Epithelial cell of proximal tubule (primary cell): ENCODE results near the gene OPN1SW. TPM values are rescaled to one million over a fixed set of nuclear protein-coding genes. Genes with fewer than 3 reads are reported as not detected.

Source experiments
- DNase-seq: peaks from one replicate; pipeline ENCODE4 v3.0.0-alpha.2; 2011; ENCODE audit warnings: low read depth
- H3K4me3 ChIP-seq: 2 replicates; pipeline ENCODE4 v1.5.1; 2011; ENCODE audit warnings: low read depth, mild to moderate bottlenecking, low read length
- total RNA-seq: library from RNA; depleted of rRNA; stranded (reverse); fragments of >200 nt; gene quantifications from 2 replicates; pipeline ENCODE4 v1.2.3, GENCODE V29; 2015
- TF ChIP-seq, protein P1 (sequence below): conservative IDR thresholded peaks from 2 replicates; pipeline ENCODE4 v1.5.1; 2012; ENCODE audit warnings: low read depth, mild to moderate bottlenecking, low read length

OPN1SW gene
- total RNA-seq, 1 donor from 2014 or later, result not detected

DNA sequence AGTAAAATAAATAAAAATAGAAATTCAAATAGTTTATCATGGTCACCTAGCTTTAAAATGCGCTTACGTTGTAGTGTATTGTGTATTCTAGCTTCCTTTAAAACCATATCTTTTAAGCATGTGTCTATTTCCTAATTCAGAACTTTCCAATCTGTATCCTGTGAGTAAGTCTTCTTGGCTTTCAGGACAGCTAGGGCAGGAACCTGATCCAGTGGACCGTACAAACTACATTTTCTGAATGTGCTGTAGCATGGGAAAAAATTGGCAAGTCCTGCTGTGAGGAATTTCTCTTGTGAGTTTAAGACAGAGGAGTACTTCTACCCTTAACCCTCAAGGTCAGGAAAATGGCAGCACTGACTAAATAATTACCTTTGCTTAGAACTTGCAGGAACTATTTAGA lies 12.1 kb downstream of the OPN1SW start:
- TF ChIP-seq, protein P1, sequence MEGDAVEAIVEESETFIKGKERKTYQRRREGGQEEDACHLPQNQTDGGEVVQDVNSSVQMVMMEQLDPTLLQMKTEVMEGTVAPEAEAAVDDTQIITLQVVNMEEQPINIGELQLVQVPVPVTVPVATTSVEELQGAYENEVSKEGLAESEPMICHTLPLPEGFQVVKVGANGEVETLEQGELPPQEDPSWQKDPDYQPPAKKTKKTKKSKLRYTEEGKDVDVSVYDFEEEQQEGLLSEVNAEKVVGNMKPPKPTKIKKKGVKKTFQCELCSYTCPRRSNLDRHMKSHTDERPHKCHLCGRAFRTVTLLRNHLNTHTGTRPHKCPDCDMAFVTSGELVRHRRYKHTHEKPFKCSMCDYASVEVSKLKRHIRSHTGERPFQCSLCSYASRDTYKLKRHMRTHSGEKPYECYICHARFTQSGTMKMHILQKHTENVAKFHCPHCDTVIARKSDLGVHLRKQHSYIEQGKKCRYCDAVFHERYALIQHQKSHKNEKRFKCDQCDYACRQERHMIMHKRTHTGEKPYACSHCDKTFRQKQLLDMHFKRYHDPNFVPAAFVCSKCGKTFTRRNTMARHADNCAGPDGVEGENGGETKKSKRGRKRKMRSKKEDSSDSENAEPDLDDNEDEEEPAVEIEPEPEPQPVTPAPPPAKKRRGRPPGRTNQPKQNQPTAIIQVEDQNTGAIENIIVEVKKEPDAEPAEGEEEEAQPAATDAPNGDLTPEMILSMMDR, result no peak
- DNase-seq, result peak; percentile 93
- H3K4me3 ChIP-seq, result no peak overlapping the region

DNA sequence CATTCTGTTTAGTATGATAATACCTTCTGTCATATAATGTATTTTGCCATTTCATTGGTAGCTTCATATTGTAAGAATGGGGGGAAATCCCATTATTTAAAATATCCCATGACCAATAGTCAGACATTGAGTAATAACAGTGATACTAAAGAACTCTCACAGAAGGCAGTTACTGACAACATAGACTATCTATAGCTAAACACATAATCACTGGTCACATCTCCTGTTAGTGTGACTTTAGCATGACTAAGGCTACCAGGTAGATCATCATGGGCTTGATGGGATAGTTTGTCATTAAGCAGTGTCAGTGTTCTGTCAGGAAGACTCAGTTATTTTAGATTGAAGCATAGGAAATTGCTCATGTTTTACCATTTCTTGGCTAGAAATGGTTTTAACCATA lies 16.4 kb downstream of the OPN1SW start:
- DNase-seq, result no peak
- no peak overlapping the region for H3K4me3 ChIP-seq
- TF ChIP-seq, protein P1, result no peak

DNA sequence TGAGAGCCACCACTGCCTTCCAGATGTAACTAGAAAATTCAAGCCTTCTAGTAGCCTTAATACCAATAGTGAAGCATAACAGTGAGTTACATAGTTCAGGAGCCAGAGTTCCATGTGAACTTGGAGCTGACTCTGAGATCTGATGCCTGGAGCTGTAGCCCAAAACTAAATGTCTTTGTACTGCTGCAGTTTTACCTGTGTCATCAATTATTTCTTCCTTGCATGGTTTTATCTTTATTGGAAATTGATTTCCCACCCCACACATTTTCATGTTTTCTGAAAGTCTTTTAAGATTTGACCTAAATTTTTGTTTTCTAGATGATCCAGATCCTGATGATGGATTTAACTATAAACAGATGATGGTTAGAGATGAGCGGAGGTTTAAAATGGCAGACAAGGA lies 17.0 kb downstream of the OPN1SW start:
- TF ChIP-seq, protein P1, result no peak
- DNase-seq, result no peak
- no peak overlapping the region for H3K4me3 ChIP-seq

DNA sequence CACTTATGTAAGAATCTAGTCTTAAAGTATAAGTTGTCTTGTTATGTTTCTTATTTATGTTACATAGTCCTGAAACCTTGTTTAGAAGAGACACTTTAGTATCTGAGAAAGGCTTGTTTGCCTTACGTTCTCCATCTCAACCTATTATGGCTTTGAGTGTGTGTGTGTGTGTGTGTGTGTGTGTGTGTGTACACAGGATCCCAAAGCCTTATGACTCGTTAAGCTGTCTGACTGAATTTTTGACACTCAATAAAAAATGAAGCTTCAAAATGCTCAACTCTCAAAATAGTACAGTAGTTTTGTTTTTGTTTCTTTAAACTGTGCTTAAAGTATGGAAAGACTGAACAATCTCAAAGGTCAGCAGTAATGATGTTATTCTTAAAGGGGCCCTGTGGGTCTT lies 18.4 kb downstream of the OPN1SW start:
- DNase-seq, result no peak
- H3K4me3 ChIP-seq, result no peak overlapping the region
- TF ChIP-seq, protein P1, result no peak

DNA sequence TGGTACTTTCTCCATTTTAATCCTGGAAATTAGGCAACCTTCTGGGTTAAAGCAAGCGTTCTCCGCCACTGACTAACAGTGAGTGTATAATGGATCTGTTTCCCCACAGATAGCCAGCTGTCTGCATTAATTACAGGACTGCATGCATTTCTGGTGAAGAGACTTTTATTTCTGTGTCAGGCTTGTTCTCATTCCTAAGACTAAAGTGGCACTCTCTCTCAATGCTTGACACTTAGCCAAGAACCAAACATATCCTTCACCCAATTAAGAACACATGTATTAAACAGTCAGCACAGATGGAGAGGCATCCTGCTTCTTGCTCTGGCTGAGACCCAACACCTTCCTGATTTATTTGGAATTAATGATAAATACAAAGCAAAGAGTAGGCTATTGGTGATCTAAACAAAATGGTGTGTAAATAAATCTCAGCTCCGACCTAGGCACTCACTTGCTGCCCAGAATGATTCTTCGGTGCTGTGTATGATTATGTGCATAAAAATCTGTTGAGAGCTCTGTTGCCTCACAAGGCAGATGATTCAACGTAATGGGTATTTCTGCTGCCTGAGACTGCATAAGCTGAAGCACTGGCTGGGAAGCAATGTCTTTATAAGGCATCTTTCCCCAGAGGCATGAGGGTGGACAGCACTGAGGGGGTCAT lies 19.6 kb downstream of the OPN1SW start:
- DNase-seq, result no peak
- TF ChIP-seq, protein P1, result no peak
- no peak overlapping the region for H3K4me3 ChIP-seq

DNA sequence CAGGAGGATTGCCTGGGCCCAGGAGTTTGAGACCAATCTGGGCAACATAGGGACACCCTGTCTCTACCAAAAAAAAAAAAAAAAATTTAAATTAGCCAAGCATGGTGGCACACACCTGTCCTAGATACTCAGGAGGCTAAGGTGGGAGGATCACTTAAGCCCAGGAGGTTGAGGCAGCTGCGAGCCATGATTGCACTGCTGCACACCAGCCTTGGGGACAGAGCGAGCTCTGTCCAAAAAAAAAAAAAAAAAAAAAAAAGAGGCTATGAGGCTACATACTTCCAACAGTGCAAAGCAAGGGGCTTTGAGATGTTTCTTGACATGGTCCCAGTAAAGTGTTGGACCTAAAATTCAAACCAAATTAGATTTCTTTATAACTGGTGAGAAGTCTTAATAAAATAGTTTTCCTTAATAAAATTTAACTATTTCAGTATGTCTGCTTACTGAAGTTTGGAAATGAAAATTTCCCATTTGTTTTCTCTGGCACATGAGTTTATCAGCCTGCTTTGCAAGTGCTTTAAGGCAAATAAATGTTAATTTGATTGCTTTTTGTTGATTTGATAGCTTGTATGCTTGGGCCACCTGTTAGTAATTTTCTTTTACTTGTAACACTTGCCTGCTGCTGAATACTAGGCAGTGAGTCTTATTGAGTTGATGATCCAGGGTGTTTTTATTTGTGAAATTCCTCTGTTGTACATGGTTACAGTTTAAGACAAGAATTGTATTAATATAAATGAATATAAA lies 20.3 kb downstream of the OPN1SW start:
- no peak for DNase-seq
- no peak overlapping the region for H3K4me3 ChIP-seq
- TF ChIP-seq, protein P1, result no peak

DNA sequence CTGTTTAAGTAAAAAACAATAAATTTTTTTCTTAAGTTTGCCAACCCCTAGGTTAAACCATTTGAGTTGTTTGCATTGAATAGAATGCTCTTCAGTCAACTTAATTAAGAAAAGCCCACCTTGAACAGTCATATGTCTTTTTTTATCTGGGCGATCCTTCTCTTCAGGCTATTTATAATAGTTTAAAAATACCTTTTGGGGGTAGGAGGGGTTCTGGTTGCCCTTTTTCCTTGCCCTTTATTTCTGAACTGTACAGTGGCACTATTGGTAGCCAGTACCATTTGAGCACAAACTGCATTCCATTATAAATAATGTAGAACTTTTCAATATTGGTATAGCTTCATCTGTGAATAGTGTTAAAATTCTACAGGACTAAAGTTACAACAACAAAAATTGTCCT lies 23.3 kb downstream of the OPN1SW start:
- TF ChIP-seq, protein P1, result no peak
- H3K4me3 ChIP-seq, result no peak overlapping the region
- no peak for DNase-seq
